Bronchial epithelial cell (primary cell): ENCODE results near the gene PROC. TPM values are rescaled to one million over a fixed set of nuclear protein-coding genes. Genes with fewer than 3 reads are reported as not detected.
A peak's percentile ranks its signal among the peaks of the same experiment; 100 is the strongest.

Source experiments
- DNase-seq: peaks from one replicate; pipeline ENCODE4 v3.0.0-alpha.2; 2010; ENCODE audit warnings: low read depth
- FAIRE-seq: peaks from 2 replicates; lab custom pipeline; 2011; peaks lifted over from hg19 to GRCh38; lab: Jason Lieb, UNC
- H3K27me3 ChIP-seq: 2 replicates; pipeline ENCODE4 v1.5.1; 2011; ENCODE audit warnings: low read length; ENCODE audit not compliant: control insufficient read depth, insufficient read depth
- H3K36me3 ChIP-seq: 2 replicates; pipeline ENCODE4 v1.5.1; 2011; ENCODE audit warnings: low read length; ENCODE audit not compliant: control insufficient read depth, insufficient read depth
- H3K4me3 ChIP-seq: 2 replicates; pipeline ENCODE4 v1.5.1; 2011; ENCODE audit warnings: mild to moderate bottlenecking, low read depth, low read length, control low read depth
- total RNA-seq: library from RNA; depleted of rRNA; stranded (reverse); fragments of >200 nt; gene quantifications from 2 replicates; pipeline ENCODE4 v1.2.1, GENCODE V29; 2014
- TF ChIP-seq, protein P1 (sequence below): IDR thresholded peaks from 2 replicates; pipeline ENCODE4 v1.5.1; 2011; ENCODE audit warnings: mild to moderate bottlenecking, moderate library complexity, low read length, control low read depth, inconsistent platforms; ENCODE audit not compliant: insufficient read depth, severe bottlenecking

The PROC gene
- total RNA-seq, 1 donor from 2014 or later = not detected

DNA sequence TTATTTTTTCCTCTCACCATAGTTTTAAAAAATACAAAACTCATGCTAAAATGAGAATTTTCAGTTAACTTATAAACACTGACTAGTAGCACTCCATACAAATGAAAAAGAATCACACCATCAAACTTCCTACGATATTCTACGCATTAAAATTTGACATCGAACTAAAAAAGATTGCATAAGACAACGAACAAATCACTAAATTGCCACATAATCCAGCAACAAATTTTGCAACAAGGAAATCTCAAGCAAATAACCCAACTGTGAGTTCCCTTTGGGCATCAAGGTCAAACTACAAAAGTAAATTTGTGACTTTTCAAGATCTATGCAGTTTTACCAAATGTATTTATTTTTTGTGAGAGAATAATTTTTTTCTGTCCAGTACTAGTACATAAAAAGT lies 32.0 kb upstream of the PROC start:
- peak; percentile 30 for DNase-seq
- no peaks in the 10 kb centered on the region for H3K27me3 ChIP-seq
- TF ChIP-seq, protein P1, sequence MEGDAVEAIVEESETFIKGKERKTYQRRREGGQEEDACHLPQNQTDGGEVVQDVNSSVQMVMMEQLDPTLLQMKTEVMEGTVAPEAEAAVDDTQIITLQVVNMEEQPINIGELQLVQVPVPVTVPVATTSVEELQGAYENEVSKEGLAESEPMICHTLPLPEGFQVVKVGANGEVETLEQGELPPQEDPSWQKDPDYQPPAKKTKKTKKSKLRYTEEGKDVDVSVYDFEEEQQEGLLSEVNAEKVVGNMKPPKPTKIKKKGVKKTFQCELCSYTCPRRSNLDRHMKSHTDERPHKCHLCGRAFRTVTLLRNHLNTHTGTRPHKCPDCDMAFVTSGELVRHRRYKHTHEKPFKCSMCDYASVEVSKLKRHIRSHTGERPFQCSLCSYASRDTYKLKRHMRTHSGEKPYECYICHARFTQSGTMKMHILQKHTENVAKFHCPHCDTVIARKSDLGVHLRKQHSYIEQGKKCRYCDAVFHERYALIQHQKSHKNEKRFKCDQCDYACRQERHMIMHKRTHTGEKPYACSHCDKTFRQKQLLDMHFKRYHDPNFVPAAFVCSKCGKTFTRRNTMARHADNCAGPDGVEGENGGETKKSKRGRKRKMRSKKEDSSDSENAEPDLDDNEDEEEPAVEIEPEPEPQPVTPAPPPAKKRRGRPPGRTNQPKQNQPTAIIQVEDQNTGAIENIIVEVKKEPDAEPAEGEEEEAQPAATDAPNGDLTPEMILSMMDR = no peak
- peak overlapping the region; percentile 87 for H3K4me3 ChIP-seq
- H3K36me3 ChIP-seq = no peaks in the 10 kb centered on the region
- FAIRE-seq = no peak

DNA sequence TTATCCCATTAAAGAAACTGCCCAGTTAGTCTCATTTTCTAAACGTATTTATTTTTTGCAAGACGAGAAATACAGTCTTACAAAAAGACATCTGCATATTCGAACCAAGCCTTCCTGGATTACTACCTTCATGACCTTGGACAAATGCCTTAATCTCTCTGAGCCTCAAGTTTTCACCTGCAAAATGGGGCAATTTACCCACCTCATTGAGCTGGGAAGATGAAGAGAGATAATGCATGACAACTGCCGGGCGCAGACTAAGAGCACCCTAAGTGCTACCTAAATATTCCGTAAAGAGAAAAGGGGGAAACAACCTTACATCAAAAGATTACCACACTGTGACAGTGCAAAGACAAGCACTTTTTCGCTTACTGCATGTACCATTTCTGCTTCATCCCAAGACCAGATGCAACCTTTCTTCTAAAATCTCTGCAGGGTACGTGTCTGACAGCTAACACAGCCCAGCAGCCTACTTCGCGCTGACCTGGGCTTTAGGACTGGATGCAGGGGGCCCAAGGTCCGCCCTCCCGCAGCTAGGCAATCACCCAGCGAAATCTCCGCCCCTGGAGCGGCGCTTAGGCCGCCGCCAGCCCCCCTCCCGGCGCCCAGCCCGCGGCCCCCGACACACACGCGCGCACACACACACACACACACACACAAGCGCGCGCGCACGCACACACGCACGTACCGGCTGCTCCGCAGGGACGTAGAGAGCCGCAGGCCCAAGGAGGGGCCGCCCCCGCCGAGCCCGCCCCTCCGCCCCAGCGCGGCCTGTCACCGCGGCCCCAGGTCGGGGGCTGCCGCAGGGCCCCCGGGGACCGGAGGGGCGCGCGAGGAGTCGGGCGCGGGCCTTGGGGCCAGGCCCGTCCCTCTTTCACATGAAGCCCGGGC lies 31.2 kb upstream of the PROC start:
- peak overlapping the region; percentile 87 for H3K4me3 ChIP-seq
- DNase-seq = peak; percentile 56
- TF ChIP-seq, protein P1 = no peak
- FAIRE-seq = no peak
- no peaks in the 10 kb centered on the region for H3K36me3 ChIP-seq
- H3K27me3 ChIP-seq = no peaks in the 10 kb centered on the region

DNA sequence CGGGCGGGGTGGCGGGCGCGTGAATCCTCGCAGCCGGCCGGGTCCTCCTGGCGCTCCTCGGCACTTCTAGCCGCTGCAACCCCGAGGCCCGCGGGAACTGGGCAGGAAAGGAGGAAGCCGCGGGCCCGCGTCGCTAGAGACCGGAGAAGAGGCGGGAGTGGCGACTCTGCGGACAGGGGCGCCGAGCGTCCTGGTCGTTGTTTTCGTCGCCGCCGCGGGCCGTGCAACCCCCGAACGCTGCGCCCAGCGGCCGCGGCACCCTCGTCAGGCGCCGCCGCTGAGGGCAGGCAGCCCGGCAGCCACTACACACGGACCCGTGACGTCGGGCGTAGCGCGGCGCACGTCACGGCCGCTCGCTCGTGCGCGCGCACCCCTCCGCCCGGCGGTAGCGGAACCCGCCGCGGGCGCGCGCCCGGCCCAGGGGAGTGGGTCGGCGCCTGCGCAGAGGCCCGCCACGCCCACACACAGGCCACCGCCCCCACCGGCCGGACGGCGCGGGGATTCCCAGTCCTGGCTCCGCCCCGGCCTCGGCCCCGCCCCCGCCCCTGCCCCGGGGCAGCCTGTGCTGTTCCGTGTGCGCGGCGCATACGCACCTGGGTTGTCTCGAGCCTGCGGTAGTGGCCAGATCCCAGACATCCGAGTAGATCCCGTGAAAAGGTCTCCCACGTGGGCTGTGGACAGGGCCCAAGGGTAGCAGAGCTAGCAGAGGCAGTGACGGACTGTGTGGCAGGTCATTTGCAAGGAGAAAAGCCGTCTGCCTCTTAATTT lies 30.4 kb upstream of the PROC start, which contains the start of gene MAP3K2:
MAP3K2 (minus strand) TSS at position 321 of the 768 bp plus-strand sequence. CDS start 44,846 bp downstream, outside the sequence.
- Histone ChIP-seq H3K36me3 (no peaks in the 10 kb centered on the region), H3K27me3 (no peaks in the 10 kb centered on the region), H3K4me3 (peak within 1 kb of the TSS; percentile 87)
- DNase-seq (peak; percentile 72), FAIRE-seq (no peak)
- TF ChIP-seq, protein P1 = no peak

DNA sequence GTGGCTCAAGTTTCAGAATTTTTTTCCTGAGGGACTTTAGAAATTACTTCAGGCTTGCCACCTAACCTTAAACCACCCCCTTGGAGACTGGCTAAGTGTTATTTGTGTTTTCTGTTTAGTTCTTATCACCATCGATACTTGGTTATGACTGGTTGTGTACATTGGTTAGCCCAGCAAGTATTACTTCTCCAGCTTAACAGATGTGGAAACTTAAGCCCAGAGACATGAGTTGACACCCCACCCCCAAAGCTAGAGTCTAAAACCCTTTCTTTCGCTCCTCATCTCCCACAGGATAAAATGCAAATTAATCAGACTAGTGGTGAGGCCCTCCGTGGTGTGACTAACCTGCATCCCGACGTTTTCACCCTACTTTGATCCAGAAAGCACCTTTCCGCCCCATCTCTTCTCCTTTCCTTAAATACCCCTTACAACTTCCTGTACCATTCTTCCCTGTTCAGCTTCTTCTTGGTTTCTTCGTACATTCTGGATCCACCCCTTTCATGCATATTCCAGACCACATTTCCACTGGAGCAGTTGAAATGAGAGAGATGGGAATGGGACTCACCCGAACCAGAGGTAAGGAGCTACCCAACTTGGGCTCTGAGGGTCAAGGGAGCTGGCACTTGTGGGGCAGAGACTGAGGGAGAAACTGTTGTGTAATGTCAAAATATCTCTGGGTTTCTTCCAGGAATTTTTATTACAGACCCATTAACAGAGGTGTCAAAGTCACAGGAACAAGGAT lies 29.6 kb upstream of the PROC start:
- no peak for FAIRE-seq
- Histone ChIP-seq H3K27me3 (no peaks in the 10 kb centered on the region), H3K36me3 (no peaks in the 10 kb centered on the region), H3K4me3 (peak overlapping the region; percentile 32)
- TF ChIP-seq, protein P1 = no peak
- peak; percentile 72 for DNase-seq

DNA sequence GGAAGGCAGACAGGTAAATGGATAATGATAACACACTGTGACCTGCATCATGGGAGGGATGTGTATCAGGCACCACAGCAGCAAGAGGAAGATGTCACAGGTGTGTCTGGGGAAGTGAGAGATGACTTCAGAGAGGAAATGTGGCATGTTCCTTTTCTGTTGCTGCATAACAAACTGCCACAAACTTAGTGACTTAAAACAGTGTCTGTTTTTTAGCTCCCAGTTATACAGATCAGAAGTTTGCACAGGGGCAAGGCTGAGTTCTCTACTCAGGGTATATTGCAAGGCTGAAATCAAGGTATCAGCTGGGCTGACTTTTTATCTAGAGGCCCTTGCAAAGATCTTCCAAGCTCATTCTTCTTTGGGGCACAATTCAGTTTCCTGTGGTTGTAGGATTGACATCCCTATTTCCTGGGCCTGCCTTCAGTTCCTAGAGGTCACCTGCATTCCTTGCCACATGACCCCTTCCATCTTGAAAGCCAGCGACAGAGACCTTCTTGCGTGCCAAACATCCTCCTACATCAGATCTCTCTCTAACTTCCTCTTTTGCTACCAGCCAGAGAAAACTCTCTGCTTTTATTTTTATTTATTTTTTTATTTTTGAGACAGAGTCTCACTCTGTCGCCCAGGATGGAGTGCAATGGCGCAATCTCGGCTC lies 28.3 kb upstream of the PROC start:
- FAIRE-seq (no peak), DNase-seq (no peak)
- no peak overlapping the region for H3K4me3 ChIP-seq
- H3K27me3 ChIP-seq = no peaks in the 10 kb centered on the region
- H3K36me3 ChIP-seq = no peaks in the 10 kb centered on the region
- TF ChIP-seq, protein P1 = no peak
